Measurements from ENCODE around the gene IL1B. TPM values are rescaled to one million over a fixed set of nuclear protein-coding genes. Genes with fewer than 3 reads are reported as not detected.

IL1B gene
- total RNA-seq, 2 experiments from 2014 or later, result not detected

- Mint-ChIP-seq H3K4me1 (ENCODE audit: low read depth) (peaks cover 8% of the 10 kb centered on the region), H3K4me3 (no peak overlapping the region), H3K27ac (no peak overlapping the region), H3K36me3 (ENCODE audit: low read depth) (no peaks in the 10 kb centered on the region), H3K9me3 (no peaks in the 10 kb centered on the region), H3K27me3 (peaks cover 18% of the 10 kb centered on the region)
- DNase-seq (no peak), ATAC-seq (no peak)
- POLR2A ChIA-PET, result no interaction called here
- CTCF ChIA-PET, result no interaction called here
- intact Hi-C loops (cut with micrococcal nuclease), result no loop called here
- TF ChIP-seq CTCF (IDR thresholded peaks at IDR 0.05), result no peak
Observed at GRCh38 chr2:112827009-112827408, 9.6 kb downstream of the IL1B start.

- Mint-ChIP-seq H3K27ac (no peak overlapping the region), H3K4me3 (no peak overlapping the region), H3K4me1 (ENCODE audit: low read depth) (peaks cover 18% of the 10 kb centered on the region), H3K9me3 (no peaks in the 10 kb centered on the region), H3K27me3 (peaks cover 15% of the 10 kb centered on the region), H3K36me3 (ENCODE audit: low read depth) (no peaks in the 10 kb centered on the region)
- POLR2A ChIA-PET, result no interaction called here
- CTCF ChIA-PET, result no interaction called here
- no peak for ATAC-seq
- no peak for TF ChIP-seq CTCF (IDR thresholded peaks at IDR 0.05)
- intact Hi-C loops (cut with micrococcal nuclease), result no loop called here
- no peak for DNase-seq
Observed at GRCh38 chr2:112825706-112826105, 10.9 kb downstream of the IL1B start.

- H3K27me3 Mint-ChIP-seq, result peaks cover 11% of the 10 kb centered on the region
- ATAC-seq (no peak), DNase-seq (no peak)
- H3K27ac Mint-ChIP-seq, result no peak overlapping the region
- H3K9me3 Mint-ChIP-seq, result no peaks in the 10 kb centered on the region
- ChIA-PET CTCF (no interaction called here), POLR2A (no interaction called here)
- no peaks in the 10 kb centered on the region for H3K36me3 Mint-ChIP-seq (ENCODE audit: low read depth)
- no peak for TF ChIP-seq CTCF (IDR thresholded peaks at IDR 0.05)
- H3K4me3 Mint-ChIP-seq, result no peak overlapping the region
- H3K4me1 Mint-ChIP-seq (ENCODE audit: low read depth), result peaks cover 23% of the 10 kb centered on the region
- intact Hi-C loops (cut with micrococcal nuclease), result no loop called here
Observed at GRCh38 chr2:112824694-112825085, 11.9 kb downstream of the IL1B start.

- peak; percentile 53 for DNase-seq
- H3K36me3 Mint-ChIP-seq (ENCODE audit: low read depth), result no peaks in the 10 kb centered on the region
- peak; percentile 60 for ATAC-seq
- POLR2A ChIA-PET, result interaction anchor here (1.6 kb wide), 1 partner anchor 94 kb away, joined by 5 read pairs; no protein-coding TSS in a partner anchor
- no peaks in the 10 kb centered on the region for H3K9me3 Mint-ChIP-seq
- H3K27me3 Mint-ChIP-seq, result peaks cover 5% of the 10 kb centered on the region
- H3K4me3 Mint-ChIP-seq, result no peak overlapping the region
- peak overlapping the region; percentile 22 for H3K27ac Mint-ChIP-seq
- CTCF ChIA-PET, result interaction anchor here (1.4 to 1.9 kb wide), 2 partner anchors 64 to 120 kb away, joined by 4 to 6 read pairs; no protein-coding TSS in a partner anchor
- peaks cover 23% of the 10 kb centered on the region for H3K4me1 Mint-ChIP-seq (ENCODE audit: low read depth)
- no peak for TF ChIP-seq CTCF (IDR thresholded peaks at IDR 0.05)
- intact Hi-C loops (cut with micrococcal nuclease), result no loop called here
Observed at GRCh38 chr2:112821682-112822081, 14.9 kb downstream of the IL1B start.

- no peaks in the 10 kb centered on the region for H3K36me3 Mint-ChIP-seq (ENCODE audit: low read depth)
- no peak overlapping the region for H3K27ac Mint-ChIP-seq
- no peaks in the 10 kb centered on the region for H3K9me3 Mint-ChIP-seq
- no peak for TF ChIP-seq CTCF (IDR thresholded peaks at IDR 0.05)
- peaks cover 5% of the 10 kb centered on the region for H3K27me3 Mint-ChIP-seq
- POLR2A ChIA-PET, result no interaction called here
- H3K4me3 Mint-ChIP-seq, result no peak overlapping the region
- CTCF ChIA-PET, result interaction anchor here (1.9 kb wide), 1 partner anchor 120 kb away, joined by 6 read pairs; no protein-coding TSS in a partner anchor
- peaks cover 23% of the 10 kb centered on the region for H3K4me1 Mint-ChIP-seq (ENCODE audit: low read depth)
- DNase-seq (peak; percentile 86), ATAC-seq (peak; percentile 95)
- intact Hi-C loops (cut with micrococcal nuclease), result no loop called here
Observed at GRCh38 chr2:112821142-112821541, 15.4 kb downstream of the IL1B start.

All from activated CD8-positive, alpha-beta T cell treated with anti-CD3 and anti-CD28 coated beads for 36 hours (primary cell).